Muscle of back (tissue), 13 donors: ENCODE results near the gene MORC2. TPM values are rescaled to one million over a fixed set of nuclear protein-coding genes. Genes with fewer than 3 reads are reported as not detected.

Source experiments
- DNase-seq, 3 donors: peaks; one replicate each; pipeline versions ENCODE4 v3.0.0 to v3.0.0-alpha.2; 2013
- long read RNA-seq, 9 donors: transcript quantifications; one replicate each; lab custom pipeline, GENCODE V29; 2026
- polyA plus RNA-seq, 10 donors: library from polyadenylated mRNA; unstranded; fragments of 120-200 nt; gene quantifications; one replicate each; pipeline ENCODE4 v1.2.1, GENCODE V29; 2013; ENCODE audit not compliant: insufficient read length in 10 of 10

The MORC2 gene
- 10 to 100 TPM; 20.7 to 29.8 (median 24.8) TPM for polyA plus RNA-seq
- long read RNA-seq, donor 1, full-length matches to known transcripts, result 1 of 39 reads
- long read RNA-seq, donor 1, partial matches to known transcripts, result 38 of 39 reads
- long read RNA-seq, donor 1, other reads (novel, unspliced or antisense), result 0 of 39 reads
- long read RNA-seq, donor 2, result 0 reads
- long read RNA-seq, donor 3, result 0 reads
- long read RNA-seq, donor 4, partial matches to known transcripts, result 5 of 5 reads
- long read RNA-seq, donor 4, other reads (novel, unspliced or antisense), result 0 of 5 reads
- long read RNA-seq, donor 5, result 0 reads
- long read RNA-seq, donor 6, full-length matches to known transcripts, result 3 of 8 reads
- long read RNA-seq, donor 6, partial matches to known transcripts, result 5 of 8 reads
- long read RNA-seq, donor 6, other reads (novel, unspliced or antisense), result 0 of 8 reads
- long read RNA-seq, donor 7, full-length matches to known transcripts, result 2 of 2 reads
- long read RNA-seq, donor 7, partial matches to known transcripts, result 0 of 2 reads
- long read RNA-seq, donor 7, other reads (novel, unspliced or antisense), result 0 of 2 reads
- long read RNA-seq, donor 8, result 0 reads
- long read RNA-seq, donor 9, result 0 reads

DNA sequence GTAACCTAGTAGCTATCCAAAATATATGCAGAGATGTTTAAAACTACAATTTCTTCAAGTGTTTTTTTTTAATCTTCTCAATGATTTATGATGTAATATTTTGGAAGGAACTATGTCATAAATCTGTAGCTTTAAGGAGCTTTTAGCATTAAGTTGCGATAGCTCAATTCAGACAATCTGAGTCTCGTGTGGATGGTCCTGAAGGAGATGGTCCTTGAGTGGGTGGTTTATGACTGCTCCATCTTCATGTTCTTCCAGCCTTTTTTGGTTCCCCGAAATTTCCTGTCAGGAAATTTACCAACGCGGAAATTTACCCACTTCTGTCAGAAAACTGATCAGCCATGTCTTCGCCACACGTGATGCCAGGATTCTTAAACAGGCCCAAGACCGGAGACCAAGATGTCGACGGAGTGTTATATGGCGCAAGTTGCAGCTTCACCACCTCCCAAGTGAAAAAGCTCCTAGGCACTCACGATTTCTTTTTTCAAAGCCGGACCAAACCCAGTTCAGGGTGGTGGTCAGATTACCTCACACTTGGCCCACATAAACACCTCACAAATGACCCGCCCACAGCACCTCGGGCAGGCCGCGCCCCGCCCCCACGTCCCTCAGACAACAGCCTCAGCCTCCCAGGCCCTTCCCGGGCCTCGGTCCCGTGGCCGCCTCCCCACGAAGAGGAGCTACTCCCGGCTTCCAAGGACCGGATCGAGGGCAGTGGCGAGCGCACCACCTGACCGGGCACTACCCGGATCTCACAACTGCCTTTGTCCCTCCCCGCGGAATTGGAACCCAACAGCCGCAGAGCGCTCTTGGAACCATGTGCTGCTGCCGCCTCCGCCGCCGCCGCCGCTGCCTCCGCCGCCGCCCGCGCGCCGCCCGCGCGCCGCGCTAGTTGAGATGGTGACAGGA, at the start of gene MORC2:
Gene MORC2 (minus strand): TSS at position 760 of the 909 bp plus-strand sequence. CDS start 885 bp downstream, outside the sequence.
- no peak for DNase-seq

DNA sequence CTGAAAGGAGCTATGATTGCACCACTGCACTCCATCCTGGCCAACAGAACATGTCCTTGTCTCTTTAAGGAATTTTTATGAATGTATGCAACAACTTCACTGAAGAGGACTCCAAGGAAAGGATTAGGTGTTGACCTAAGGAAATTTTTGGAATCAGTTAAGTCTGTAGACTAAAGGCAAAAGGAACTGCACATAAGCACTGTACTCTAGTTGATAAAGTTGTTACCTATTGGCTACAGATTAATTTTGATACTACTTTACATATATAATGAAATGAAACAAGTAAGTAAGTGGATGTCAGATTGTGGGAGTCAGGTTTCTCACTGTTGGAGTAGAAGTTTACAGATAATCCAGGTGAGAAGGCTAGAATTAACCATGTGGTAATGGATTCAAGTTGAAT, 37.0 kb upstream of the MORC2 start:
- no peak for DNase-seq

DNA sequence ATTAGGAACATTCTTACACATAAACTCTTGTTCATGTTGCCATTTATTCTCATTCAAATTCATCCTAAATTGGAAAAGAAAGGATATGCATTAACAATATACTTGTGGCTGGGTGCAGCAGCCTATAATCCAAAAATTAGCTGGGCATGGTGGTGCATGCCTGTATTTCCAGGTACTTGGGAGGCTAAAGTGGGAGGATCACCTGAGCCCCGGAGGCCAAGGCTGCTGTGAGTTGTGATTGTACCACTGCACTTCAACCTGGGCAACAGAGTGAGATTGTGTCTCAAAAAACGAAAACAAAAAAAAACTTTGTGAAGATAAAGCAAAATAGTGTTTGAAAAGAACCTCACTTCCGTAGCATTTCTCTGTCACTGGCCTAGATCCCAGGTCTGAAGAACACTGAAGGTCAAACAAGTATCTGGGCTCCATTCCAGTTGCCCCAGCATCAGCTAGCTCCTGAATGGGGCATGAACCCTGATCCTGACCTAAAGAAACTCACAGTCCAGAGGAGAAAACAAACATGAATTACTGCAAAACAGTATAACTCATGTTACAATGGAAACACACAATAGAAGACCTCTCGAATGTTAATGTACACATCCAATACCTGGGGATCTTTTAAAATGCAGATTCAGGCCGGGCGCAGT, 32.7 kb upstream of the MORC2 start:
- DNase-seq, result no peak

DNA sequence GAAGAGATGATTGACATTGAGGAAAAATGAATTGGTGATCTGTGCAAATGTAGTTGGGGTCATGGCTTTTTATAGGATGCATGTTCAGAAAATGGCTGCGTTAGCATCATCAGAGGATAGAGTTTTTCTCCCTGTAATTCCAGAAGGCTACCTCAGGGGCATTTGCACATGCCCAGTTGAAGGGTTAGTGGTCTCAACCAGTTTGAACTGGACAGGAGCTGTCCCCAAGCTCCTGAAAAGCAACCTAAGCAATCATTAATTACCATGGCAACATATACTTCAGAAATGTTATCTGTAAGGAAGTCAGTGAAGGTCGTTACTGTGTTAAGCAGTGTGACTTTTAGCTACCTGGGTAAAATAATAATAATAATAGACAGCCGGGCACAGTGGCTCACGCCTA, 29.8 kb upstream of the MORC2 start:
- no peak for DNase-seq

DNA sequence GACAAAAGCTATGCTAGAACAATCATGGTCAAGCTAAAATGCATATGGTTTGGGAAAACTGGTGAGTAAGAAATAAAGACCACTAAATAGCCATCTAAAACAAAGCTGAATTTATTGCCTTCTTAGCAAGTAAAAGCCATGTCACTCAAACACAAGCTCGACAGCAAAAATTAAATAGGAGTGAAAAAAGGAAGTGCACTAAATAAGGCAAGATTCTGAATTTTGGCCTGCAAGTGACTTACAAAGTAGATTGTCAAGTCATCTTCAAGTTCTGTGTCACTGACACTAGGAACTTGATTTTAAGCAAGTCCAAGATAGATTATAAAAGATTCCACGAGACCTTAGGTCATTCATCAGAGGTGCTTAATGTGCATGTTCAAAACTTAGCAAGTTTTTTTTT, 27.9 kb upstream of the MORC2 start:
- no peak for DNase-seq

DNA sequence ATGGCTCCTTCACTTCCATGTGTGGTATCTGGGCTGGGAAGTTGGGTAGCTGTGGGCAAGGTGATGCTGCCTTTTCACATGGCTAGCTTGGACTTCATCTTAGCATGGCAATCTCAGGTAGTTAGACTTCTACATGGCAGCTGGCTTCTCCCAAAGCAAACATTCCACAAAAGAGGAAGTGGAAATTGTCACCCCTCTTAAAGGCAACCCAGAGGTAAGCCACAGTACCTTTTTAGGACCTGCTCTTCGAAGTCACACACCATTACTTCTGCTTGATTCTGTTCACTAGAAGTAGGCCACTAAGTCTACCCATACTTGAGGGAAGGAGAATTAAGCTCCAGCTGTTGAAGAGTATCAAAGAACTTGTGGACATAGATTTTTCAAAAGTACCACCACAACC, 26.4 kb upstream of the MORC2 start:
- DNase-seq, result no peak

DNA sequence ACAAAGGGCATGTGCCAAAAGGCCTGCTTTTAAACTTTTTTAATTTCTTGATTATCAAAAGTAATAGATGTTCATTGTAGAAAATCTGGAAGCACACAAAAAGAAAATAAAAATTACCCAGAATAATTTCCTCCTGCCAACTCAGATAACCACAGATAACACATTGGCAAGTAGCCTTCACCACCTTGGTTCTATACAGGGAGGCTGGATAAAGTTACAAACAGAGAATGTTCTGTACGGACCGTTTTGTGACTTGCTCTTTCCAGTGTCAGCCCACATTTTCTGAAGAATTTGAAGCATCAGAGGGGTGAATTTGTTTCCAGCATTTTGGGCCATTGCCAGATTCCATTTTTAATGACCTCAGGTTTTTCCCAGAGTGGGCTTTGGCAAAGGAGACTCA, 24.0 kb upstream of the MORC2 start:
- no peak for DNase-seq

DNA sequence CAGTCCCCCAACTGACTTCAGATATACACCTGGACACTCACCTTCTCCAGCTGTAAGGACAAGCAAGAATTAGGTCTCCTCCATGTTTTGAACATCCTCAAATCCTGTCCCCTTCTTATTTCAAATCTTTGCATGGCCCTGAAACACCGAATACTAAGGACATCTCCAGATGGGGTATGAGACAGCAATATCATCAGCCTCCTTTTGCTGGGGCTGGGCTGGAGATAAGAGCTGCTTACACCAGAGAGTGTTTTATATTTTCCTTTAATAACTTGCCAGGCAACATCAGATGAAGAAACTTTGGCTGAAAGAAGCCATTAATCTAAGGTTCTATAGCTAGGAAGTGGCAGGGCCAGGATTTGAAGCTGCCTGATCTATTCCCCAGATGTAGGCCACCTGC, 22.1 kb upstream of the MORC2 start:
- no peak for DNase-seq

DNA sequence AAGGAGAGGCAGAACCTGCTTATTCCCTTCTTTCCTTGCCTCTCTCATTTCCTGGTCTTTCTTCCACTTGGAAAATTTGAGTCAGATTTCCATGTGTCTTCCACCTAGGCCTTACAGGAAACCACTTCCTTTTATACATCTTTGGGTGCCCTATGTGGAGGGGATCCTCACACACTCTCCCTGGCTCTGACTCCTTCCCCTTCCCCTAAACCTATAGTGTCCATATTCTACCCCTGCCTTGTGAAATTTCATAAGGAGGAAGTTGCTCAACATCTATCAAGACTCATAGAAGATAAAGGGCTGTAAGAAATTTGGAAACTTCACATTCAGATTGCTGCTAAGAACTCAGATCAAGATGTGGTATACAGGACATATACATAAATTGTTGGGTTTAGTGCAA, 20.9 kb upstream of the MORC2 start:
- DNase-seq, result no peak

DNA sequence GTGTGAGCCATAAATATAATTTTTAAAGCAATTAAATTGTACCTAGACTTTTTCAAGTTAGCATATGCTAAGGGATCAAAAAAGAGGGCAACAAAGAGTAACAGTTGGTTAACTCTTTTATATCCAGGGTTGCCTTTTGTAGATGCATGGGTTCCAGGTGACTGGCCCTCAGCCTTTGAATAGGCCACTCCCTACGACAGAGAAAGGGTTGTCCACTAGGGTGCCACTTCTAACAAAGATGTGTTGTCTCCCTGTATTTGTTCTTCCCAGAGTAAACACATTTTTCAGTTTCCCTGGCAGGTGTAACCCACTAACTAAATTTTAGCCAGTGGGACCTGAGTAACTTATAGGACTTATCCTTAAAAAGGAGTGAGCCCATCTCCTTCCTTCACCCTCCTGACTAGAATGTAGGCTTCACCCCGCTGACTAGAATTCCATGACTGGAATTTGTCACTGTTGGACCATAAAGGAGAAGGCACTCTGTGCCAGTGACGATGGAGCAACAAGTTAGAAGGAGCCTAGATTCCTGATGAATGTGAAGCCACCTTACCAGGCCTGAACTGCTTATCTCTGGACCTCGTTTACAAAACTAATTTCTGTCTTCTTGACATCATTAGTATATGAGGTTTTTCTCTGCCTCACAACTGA, 17.1 kb upstream of the MORC2 start:
- no peak for DNase-seq

DNA sequence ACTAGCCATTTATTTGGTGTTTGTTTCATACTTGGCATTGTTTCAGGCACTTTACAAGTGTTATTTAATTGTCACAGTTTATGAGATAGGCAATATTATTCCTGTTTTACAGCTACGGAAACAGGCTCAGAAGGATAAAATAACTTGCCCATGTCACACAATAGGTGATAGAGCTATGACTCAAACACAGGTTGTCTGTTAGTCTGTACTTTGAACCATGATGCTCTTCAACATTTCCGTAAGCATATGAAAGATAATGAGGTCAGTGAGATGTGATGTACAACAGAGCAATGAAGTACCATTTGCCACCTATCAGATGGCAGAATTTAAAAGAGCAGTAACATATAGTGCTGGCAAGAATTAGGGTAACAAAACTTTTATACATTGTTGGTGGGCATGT, 15.7 kb upstream of the MORC2 start:
- no peak for DNase-seq

DNA sequence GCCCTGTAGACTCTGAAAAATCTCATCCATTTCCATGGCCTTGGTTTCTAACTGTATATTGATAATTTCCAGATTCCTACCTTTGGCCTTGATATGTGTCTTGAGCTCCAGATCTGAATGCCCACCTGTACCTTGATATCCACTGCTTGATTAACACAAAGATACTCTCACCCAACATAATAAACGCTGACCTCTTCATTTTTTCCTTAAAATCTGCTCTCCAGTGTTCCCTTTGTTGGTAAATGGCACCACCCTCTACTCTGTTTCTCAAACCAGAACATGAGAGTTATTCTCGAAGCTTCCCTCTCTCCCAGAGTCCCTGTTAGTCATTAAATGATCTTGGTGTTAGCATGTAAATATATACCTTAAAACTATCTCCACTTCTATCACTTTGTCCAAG, 13.9 kb upstream of the MORC2 start:
- no peak for DNase-seq

DNA sequence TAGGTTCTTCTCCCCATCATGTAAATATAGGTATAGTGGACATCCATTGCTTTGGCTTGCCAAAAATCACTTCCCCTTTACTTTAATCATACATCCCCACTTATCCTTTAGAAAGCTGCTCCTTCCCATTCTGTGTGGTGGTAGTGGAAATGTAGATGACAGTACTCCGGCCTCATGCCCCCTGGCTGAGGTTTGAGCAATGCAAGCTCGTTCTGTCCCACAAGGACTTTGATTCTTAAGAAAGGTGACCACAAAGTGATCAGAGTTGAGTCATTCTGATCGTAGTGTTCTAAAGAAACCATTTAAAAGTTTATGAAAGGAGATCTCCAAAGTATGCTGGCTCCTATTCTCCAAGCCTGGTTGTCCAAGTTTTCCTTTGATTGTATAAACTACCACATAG, 11.4 kb upstream of the MORC2 start:
- DNase-seq, result no peak

DNA sequence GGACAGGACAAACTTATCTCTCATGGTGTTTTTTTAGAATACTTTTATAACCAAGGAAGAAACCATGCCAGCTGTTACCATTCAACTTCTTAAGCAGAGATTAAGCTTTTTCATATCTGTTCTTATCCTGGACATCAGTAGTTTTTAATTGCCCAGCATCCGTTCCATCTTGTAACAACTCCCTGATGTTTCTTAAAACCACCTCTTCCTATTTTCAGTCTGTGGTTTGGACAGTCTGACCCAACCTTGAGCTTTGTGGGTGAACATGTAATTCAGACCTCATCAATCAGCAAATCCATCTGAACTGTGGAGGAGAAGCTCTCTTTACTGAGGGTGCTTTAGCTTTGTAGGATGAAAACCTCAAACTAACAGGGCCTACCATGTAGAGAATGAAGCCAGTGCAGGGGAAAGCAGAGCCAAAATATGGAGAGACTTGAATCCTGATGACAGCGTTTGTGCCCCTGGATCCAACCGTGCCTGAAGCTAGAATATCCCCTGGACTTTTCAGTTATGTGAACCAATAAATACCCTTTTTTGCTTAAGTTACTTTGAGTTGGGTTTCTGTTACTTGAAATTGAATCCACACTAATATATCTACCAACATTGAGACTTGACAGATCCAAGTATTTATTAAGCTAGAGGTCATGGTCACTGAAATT, 9.9 kb upstream of the MORC2 start:
- no peak for DNase-seq

DNA sequence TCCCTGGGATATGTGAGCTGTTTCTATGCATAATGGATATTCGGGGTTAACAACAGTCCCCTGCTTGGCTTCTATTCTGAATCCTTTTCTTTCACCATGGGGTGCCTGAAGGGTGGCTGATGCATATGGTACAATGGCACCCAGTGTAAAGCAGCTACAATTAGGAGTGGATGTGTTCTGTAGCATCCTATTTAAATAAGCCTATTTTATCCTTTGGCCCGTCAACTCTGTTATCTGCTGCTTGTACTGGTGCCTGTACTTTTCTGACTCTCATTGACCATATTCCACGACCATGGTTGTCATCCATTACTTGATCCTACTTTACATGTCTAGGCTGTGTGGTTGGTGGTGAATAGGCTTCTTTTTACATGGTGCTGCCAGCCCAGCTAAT, 1.8 kb upstream of the MORC2 start:
- DNase-seq, result no peak

DNA sequence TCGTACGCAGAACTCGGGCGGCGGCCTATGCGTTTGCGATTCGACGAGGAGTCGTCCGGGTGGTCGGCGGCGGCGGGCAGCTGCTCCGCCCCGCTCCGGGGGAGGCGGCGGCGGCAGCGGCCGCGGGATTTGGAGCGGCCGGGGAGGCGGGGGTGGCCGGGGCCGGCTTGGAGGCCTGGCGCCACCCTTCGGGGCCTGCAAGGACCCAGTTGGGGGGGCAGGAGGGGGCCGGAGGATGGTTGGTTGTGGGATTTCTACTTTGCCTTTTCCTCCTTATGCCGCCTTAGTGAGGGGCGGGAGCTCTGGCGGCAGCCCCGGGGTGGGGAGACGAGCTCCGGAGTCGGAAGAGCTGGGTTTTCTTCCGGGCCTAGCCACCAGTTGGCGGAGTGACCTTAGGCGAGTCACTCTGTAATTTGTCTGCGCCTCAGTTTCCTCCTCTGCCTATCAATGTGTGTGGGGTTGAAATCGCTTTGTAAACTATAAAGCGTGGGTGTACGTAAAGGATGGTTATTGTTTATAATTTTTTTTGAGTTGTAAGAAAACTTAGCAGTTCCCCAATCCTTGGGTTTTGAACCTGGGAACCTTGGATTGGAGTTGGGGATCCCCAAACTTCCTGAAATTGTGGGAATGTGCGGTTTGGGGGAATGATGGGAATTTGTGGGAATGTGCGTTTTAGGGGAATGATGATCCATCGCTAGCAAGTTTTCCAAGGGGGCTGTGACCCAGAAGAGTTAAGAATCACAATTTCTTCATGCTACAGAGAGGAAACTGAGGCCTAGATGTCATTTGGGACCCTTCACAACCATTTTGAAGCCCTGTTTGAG, 1.2 kb upstream of the MORC2 start:
- peak in 1 of 3 donors; percentile 48 for DNase-seq

DNA sequence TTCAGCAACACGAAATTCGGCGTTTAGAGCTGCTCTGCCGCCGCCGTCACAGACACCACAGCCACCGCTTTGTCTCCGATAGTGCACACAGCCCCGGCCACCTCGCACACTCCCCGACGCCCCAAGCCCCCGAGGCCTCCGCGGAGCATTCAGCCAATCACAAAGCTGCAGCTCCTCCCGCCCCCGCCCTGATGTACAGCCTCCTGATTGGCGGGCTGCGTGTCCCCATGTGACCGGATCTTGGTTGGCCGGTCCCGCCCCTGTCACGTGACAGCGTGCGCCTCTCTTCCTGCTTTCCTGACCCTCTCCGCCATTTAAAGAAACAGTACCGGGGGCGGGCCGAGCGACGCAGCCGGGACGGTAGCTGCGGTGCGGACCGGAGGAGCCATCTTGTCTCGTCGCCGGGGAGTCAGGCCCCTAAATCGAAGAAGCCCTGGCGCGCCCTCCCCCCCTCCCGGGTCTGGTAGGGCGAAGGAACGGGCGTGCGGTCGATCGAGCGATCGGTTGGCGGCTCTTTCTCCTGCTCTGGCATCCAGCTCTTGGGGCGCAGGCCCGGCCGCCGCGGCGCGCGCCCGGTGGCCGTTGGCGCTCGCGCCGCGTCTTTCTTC, 454 bp upstream of the MORC2 start, which contains the start of gene TUG1:
Gene TUG1 (plus strand): TSS at position 342 of the 608 bp plus-strand sequence.
- peak; percentile 98 to 100 (median 99) for DNase-seq

DNA sequence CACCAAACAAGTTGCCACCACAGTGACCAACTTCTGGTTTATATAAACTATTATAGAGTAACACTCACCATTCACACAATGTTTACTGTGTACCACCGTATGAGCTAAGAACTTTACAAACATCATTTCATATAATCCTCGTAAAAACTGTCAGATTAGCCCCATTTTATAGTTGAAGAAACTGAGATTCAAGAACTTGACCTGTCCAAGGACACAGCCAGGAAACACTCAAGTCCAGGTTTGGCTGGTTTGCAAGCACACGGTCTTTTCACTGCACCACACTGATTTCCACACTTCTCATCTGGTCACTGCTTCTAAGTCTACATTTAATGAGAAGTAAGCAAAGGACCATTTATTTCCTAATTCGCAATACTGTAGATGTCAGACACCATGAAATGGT, 3.7 kb downstream of the MORC2 start:
- DNase-seq, result no peak

DNA sequence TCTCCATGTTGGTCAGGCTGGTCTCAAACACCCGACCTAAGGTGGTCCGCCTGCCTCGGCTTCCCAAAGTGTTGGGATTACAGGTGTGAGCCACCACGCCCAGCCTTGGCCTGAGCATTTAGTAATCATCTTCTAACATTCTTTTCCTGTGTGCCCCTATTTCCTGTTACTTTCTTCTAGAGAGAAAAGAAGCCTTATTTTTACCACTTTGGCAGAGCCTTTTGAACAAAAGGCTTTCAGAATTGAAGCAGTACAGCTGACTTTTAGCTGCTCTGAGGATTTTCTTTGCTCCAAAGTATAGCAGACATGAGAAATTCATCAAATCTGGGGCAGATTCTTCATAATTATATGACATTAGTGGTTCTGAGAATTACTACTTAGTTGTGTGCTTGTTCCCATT, 13.4 kb downstream of the MORC2 start:
- DNase-seq, result no peak
